HK-2 (cell line): ENCODE measurements around the gene TMPRSS3.

Experiments
- DNase-seq: peaks from one replicate; pipeline ENCODE4 v3.0.0-alpha.2; 2018; ENCODE audit not compliant: unreplicated experiment

Gene TMPRSS3

GRCh38 chr21:42332557-42333317, 63.1 kb downstream of the TMPRSS3 start:
- DNase-seq: no peak

DNA sequence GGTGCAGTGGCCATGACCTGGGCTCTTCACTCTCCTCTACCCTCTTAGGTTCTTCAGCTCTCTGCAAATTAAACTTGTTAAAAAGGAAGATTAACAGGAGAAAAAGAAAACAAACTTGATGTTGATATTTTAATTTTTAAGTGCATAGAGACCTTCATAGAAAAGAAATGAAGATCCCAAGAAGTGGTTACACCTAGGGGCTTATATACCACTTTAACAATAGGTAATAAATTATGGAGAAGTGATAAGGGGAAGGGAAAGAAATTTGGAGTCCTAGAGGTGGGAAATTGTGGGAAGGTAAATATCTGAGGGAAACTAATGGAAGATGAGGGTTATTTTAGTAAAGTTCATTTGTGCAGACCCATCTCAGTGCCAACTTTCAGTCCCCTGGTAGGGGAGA, 64.2 kb downstream of the TMPRSS3 start:
- no peak for DNase-seq

- no peak for DNase-seq
Measured at GRCh38 chr21:42330380-42331371, 65.2 kb downstream of the TMPRSS3 start.

- no peak for DNase-seq
Measured at GRCh38 chr21:42324896-42325295, 71.0 kb downstream of the TMPRSS3 start.
